Body of pancreas (tissue), 4 donors: ENCODE measurements around the gene GNAT1.

ENCODE experiments used
- CTCF ChIP-seq, 7 experiments: fragments of 450-650 bp in 4 of 7; fragments of 200-600 bp in 3 of 7; sonication (generic) in 3 of 7; IDR thresholded peaks; one replicate each; pipeline ENCODE4 v1.5.1; 2016 to 2019; ENCODE audit warnings: antibody characterized with exemption in 7 of 7
- POLR2A ChIP-seq, 3 donors: fragments of 450-650 bp; IDR thresholded peaks; one replicate each; pipeline ENCODE4 v1.6.1; 2016; ENCODE audit warnings: antibody characterized with exemption in 3 of 3, mild to moderate bottlenecking in 2 of 3

- no peak for TF ChIP-seq CTCF (IDR thresholded peaks at IDR 0.05)
- no peak for TF ChIP-seq POLR2A (IDR thresholded peaks at IDR 0.05)
These were observed 19.7 kb upstream of the GNAT1 start for GRCh38 chr3:50171540-50172301.
